ENCODE measurements around the gene IPO9. TPM values are rescaled to one million over a fixed set of nuclear protein-coding genes. Genes with fewer than 3 reads are reported as not detected.

IPO9 gene
- total RNA-seq, 4 donors from 2014 or later: 8.8 to 48.5 (median 35.2) TPM

DNA sequence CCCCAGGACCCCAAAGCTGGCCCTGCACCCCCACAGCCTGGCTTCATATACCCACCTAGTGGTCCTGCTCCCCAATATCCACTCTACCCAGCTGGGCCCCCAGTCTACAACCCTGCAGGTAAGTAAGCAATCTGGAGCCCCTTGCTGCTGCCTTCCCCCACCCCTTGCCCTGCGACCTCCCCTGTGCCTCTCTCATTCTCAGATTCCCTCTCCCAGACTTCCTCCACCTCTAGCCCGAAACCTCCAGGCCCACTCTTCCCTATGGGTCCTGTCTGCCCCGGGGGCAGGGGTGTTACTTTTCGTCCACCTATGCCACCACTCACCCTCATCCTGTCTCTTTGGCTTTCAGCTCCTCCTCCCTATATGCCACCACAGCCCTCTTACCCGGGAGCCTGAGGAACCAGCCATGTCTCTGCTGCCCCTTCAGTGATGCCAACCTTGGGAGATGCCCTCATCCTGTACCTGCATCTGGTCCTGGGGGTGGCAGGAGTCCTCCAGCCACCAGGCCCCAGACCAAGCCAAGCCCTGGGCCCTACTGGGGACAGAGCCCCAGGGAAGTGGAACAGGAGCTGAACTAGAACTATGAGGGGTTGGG is 62.6 kb downstream of the IPO9 start:
- Histone ChIP-seq H3K27me3 (no peaks in the 10 kb centered on the region), H3K27ac (peak overlapping the region in 1 of 2 donors; percentile 85), H3K4me1 (peaks cover 3 to 13% of the 10 kb centered on the region in 2 donors), H3K9me3 (no peaks in the 10 kb centered on the region), H3K4me3 (no peak overlapping the region), H3K36me3 (no peaks in the 10 kb centered on the region)
- intact Hi-C loops (cut with DNase I; ENCODE audit: low total_unique reads): no loop called here
- no peak for DNase-seq
- TF ChIP-seq POLR2A (IDR thresholded peaks at IDR 0.05): no peak
- TF ChIP-seq, protein P1, sequence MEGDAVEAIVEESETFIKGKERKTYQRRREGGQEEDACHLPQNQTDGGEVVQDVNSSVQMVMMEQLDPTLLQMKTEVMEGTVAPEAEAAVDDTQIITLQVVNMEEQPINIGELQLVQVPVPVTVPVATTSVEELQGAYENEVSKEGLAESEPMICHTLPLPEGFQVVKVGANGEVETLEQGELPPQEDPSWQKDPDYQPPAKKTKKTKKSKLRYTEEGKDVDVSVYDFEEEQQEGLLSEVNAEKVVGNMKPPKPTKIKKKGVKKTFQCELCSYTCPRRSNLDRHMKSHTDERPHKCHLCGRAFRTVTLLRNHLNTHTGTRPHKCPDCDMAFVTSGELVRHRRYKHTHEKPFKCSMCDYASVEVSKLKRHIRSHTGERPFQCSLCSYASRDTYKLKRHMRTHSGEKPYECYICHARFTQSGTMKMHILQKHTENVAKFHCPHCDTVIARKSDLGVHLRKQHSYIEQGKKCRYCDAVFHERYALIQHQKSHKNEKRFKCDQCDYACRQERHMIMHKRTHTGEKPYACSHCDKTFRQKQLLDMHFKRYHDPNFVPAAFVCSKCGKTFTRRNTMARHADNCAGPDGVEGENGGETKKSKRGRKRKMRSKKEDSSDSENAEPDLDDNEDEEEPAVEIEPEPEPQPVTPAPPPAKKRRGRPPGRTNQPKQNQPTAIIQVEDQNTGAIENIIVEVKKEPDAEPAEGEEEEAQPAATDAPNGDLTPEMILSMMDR (IDR thresholded peaks at IDR 0.05): no peak

DNA sequence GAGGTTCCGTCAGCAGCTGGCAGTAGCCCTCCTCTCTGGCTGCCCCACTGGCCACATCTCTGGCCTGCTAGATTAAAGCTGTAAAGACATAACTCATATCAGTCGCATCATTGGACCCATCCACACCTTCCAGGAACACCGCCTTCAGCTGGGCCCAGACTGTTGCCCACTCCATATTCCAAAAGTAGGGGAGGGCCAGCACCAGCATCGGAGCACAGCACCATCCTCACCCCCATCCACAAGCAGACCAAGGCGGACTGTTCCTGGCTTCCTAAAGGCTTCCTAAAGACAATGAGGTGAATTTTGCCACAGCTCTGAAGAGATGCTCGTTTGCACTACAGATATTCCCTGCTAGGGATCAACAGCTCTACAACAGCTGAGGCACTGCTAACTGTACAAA is 63.3 kb downstream of the IPO9 start:
- no peaks in the 10 kb centered on the region for H3K36me3 ChIP-seq
- no peaks in the 10 kb centered on the region for H3K9me3 ChIP-seq
- no peak overlapping the region for H3K4me3 ChIP-seq
- TF ChIP-seq POLR2A (IDR thresholded peaks at IDR 0.05): no peak
- TF ChIP-seq, protein P1 (IDR thresholded peaks at IDR 0.05): no peak
- peaks cover 3 to 16% of the 10 kb centered on the region in 2 donors for H3K4me1 ChIP-seq
- intact Hi-C loops (cut with DNase I; ENCODE audit: low total_unique reads): no loop called here
- no peaks in the 10 kb centered on the region for H3K27me3 ChIP-seq
- no peak for DNase-seq
- peak overlapping the region in 1 of 2 donors; percentile 85 for H3K27ac ChIP-seq

DNA sequence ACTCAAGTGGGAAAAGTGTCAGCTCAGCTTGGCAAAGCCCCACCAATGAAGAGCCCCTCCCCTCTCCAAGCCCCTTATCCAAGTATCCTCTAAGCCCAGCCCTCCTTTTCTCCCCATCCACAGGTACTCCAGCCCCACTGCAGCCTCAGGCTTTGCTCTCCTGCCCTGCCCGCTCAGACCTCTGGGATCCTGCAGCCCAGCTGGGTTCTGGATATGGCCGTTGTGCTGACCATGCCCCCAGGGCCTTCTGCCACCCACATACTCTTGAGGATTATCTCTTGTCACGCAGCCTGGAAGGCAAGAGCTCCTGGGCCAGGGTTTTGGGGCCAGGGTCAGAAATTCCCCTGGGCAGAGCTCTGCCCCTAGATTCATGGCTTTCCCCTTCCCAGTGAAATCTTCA is 64.5 kb downstream of the IPO9 start:
- peak in 1 of 2 donors; percentile 21 for DNase-seq
- peaks cover 3 to 19% of the 10 kb centered on the region in 2 donors for H3K4me1 ChIP-seq
- H3K27me3 ChIP-seq: no peaks in the 10 kb centered on the region
- H3K27ac ChIP-seq: peak overlapping the region; percentile 82 to 85
- H3K4me3 ChIP-seq: no peak overlapping the region
- no peaks in the 10 kb centered on the region for H3K9me3 ChIP-seq
- intact Hi-C loops (cut with DNase I; ENCODE audit: low total_unique reads): no loop called here
- H3K36me3 ChIP-seq: no peaks in the 10 kb centered on the region
- no peak for TF ChIP-seq POLR2A (IDR thresholded peaks at IDR 0.05)
- TF ChIP-seq, protein P1 (IDR thresholded peaks at IDR 0.05): no peak

- Histone ChIP-seq H3K4me3 (no peak overlapping the region), H3K9me3 (no peaks in the 10 kb centered on the region), H3K4me1 (peaks cover 0 to 21% of the 10 kb centered on the region in 2 donors), H3K27me3 (no peaks in the 10 kb centered on the region), H3K36me3 (no peaks in the 10 kb centered on the region), H3K27ac (peak overlapping the region; percentile 82 to 85)
- intact Hi-C loops (cut with DNase I; ENCODE audit: low total_unique reads): no loop called here
- DNase-seq: peak in 1 of 2 donors; percentile 43
- TF ChIP-seq POLR2A (IDR thresholded peaks at IDR 0.05): no peak
- TF ChIP-seq, protein P1 (IDR thresholded peaks at IDR 0.05): no peak
Observed at GRCh38 chr1:201894343-201895119, 65.6 kb downstream of the IPO9 start.

- no peaks in the 10 kb centered on the region for H3K36me3 ChIP-seq
- peak in 1 of 2 donors; percentile 29 for TF ChIP-seq POLR2A (IDR thresholded peaks at IDR 0.05)
- TF ChIP-seq, protein P1 (IDR thresholded peaks at IDR 0.05): no peak
- peak overlapping the region; percentile 82 to 85 for H3K27ac ChIP-seq
- peaks cover 0 to 17% of the 10 kb centered on the region in 2 donors for H3K4me1 ChIP-seq
- intact Hi-C loops (cut with DNase I; ENCODE audit: low total_unique reads): no loop called here
- H3K4me3 ChIP-seq: no peak overlapping the region
- peak in 1 of 2 donors; percentile 61 for DNase-seq
- H3K9me3 ChIP-seq: no peaks in the 10 kb centered on the region
- H3K27me3 ChIP-seq: no peaks in the 10 kb centered on the region
Observed at GRCh38 chr1:201895120-201895665, 66.2 kb downstream of the IPO9 start.

Data from uterus (tissue), 4 donors.